Neural progenitor cell (in vitro differentiated cells): ENCODE results near the gene RERG. TPM values are rescaled to one million over a fixed set of nuclear protein-coding genes. Genes with fewer than 3 reads are reported as not detected.
"Not testable (repeated sequence)": the region's sequence is repeated elsewhere in the genome, so short reads cannot be mapped to it uniquely, and the experiment has no call there.

Source experiments
- DNase-seq: peaks from one replicate; pipeline ENCODE4 v3.0.0-alpha.2; 2016; ENCODE audit warnings: low spot score
- H2AFZ ChIP-seq: fragments of 200-600 bp; sonication (generic); replicated peaks from 2 replicates; pipeline ENCODE4 v1.6.1; 2016; ENCODE audit warnings: antibody characterized with exemption
- H3F3A ChIP-seq: fragments of 200-600 bp; sonication (generic); 2 replicates; pipeline ENCODE4 v1.6.1; 2016; ENCODE audit warnings: antibody characterized with exemption, low read depth
- H3K27ac ChIP-seq: fragments of 200-600 bp; sonication (generic); 2 replicates; pipeline ENCODE4 v1.5.1; 2016; ENCODE audit warnings: mild to moderate bottlenecking
- H3K27me3 ChIP-seq: fragments of 200-600 bp; sonication (generic); 2 replicates; pipeline ENCODE4 v1.6.1; 2016; ENCODE audit warnings: mild to moderate bottlenecking, moderate library complexity
- H3K36me3 ChIP-seq: fragments of 200-600 bp; sonication (generic); 2 replicates; pipeline ENCODE4 v1.5.1; 2016
- H3K4me1 ChIP-seq: fragments of 200-600 bp; sonication (generic); 2 replicates; pipeline ENCODE4 v1.6.1; 2016; ENCODE audit warnings: mixed run types
- H3K4me2 ChIP-seq: fragments of 200-600 bp; sonication (generic); 2 replicates; pipeline ENCODE4 v1.6.1; 2016
- H3K4me3 ChIP-seq: fragments of 200-600 bp; sonication (generic); 2 replicates; pipeline ENCODE4 v1.5.1; 2016
- H3K79me2 ChIP-seq: fragments of 200-600 bp; sonication (generic); 2 replicates; pipeline ENCODE4 v1.6.1; 2016; ENCODE audit warnings: low read depth
- H3K9ac ChIP-seq: fragments of 200-600 bp; sonication (generic); 2 replicates; pipeline ENCODE4 v1.6.1; 2016
- H3K9me3 ChIP-seq: fragments of 200-600 bp; sonication (generic); 2 replicates; pipeline ENCODE4 v1.5.1; 2016; ENCODE audit warnings: low read depth
- H4K20me1 ChIP-seq: fragments of 200-600 bp; sonication (generic); 2 replicates; pipeline ENCODE4 v1.6.1; 2016; ENCODE audit warnings: low read depth
- H3K27ac Mint-ChIP-seq: 3 replicates; pipeline ENCODE4 v1.8.0; 2021; ENCODE audit warnings: mixed read lengths
- H3K27me3 Mint-ChIP-seq: 2 replicates; pipeline ENCODE4 v1.8.0; 2022; ENCODE audit warnings: low read depth, mild to moderate bottlenecking, inconsistent platforms, moderate library complexity, mixed read lengths; ENCODE audit not compliant: insufficient read depth
- H3K36me3 Mint-ChIP-seq: 3 replicates; pipeline ENCODE4 v1.8.0; 2021; ENCODE audit warnings: mixed read lengths
- H3K4me1 Mint-ChIP-seq: 3 replicates; pipeline ENCODE4 v1.8.0; 2021; ENCODE audit warnings: mixed read lengths
- H3K4me3 Mint-ChIP-seq: 3 replicates; pipeline ENCODE4 v1.8.0; 2021; ENCODE audit warnings: mild to moderate bottlenecking, moderate library complexity, mixed read lengths
- H3K9me3 Mint-ChIP-seq: 3 replicates; pipeline ENCODE4 v1.8.0; 2020; ENCODE audit warnings: mixed read lengths
- EZH2 ChIP-seq: fragments of 200-600 bp; sonication (generic); IDR thresholded peaks from 2 replicates; pipeline ENCODE4 v1.6.1; 2017; ENCODE audit warnings: antibody characterized with exemption, mild to moderate bottlenecking, moderate library complexity
- EZH2phosphoT487 ChIP-seq: fragments of 200-600 bp; sonication (generic); IDR thresholded peaks from 2 replicates; pipeline ENCODE4 v1.6.1; 2017; ENCODE audit warnings: antibody characterized with exemption
- total RNA-seq: library from RNA; depleted of rRNA; stranded (reverse); fragments of >200 nt; gene quantifications from 2 replicates; pipeline ENCODE4 v1.2.3, GENCODE V29; 2015; ENCODE audit warnings: low replicate concordance
- TF ChIP-seq, protein P1 (sequence below): fragments of 200-600 bp; sonication (generic); IDR thresholded peaks from 2 replicates; pipeline ENCODE4 v1.5.1; 2017; ENCODE audit warnings: antibody characterized with exemption, mild to moderate bottlenecking

The RERG gene
- total RNA-seq, 1 donor from 2014 or later: 0.06 TPM

DNA sequence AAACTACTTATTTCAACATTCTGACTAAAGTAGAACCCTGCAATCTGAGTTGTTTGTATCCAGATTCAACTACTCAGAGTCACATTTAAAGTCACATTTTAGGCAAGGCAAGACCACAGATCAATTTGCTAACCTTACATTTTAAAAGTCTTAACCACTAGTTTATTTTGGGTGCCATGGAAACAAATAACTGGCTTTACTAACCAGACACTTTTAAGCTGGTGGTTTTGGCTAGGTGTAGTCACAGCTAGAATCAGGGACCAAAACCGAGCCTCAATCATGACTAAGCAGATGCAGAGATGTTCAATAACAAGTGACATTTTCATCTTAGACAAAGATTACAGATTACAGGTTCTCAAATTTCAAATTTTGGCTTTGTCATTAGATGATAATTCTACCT, 133.1 kb downstream of the RERG start:
- Mint-ChIP-seq H3K27ac (no peak overlapping the region), H3K4me1 (no peaks in the 10 kb centered on the region)

DNA sequence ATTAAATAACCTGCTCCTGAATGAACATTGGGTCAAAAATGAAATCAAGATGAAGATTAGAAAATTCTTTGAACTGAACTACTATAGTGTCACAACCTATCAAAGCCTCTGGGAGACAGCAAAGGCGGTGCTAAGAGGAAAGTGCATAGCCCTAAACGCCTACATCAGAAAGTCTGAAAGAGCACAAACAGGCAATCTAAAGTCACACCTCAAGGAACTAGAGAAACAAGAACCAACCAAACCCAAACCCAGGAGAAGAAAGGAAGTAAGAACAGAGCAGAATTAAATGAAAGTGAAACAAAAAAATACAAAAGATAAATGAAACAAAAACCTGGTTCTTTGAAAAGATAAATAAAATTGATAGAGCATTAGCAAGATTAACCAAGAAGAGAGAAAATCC, 143.5 kb downstream of the RERG start:
- H3K4me2 ChIP-seq, H3K27ac Mint-ChIP-seq: not testable (repeated sequence)

More for the DNA sequence above, 133.1 kb downstream of the RERG start:
- no peaks in the 10 kb centered on the region for H3K9me3 ChIP-seq
- Mint-ChIP-seq H3K4me3 (no peak overlapping the region), H3K36me3 (no peaks in the 10 kb centered on the region), H3K27me3 (peaks cover 2% of the 10 kb centered on the region), H3K9me3 (no peaks in the 10 kb centered on the region)
- H3K36me3 ChIP-seq: no peaks in the 10 kb centered on the region
- H3K4me1 ChIP-seq: no peaks in the 10 kb centered on the region
- H3K4me3 ChIP-seq: no peak overlapping the region
- H2AFZ ChIP-seq: no peak overlapping the region
- no peaks in the 10 kb centered on the region for H4K20me1 ChIP-seq
- H3K9ac ChIP-seq: no peak overlapping the region
- DNase-seq: no peak
- no peaks in the 10 kb centered on the region for H3K79me2 ChIP-seq
- H3F3A ChIP-seq: no peaks in the 10 kb centered on the region
- TF ChIP-seq, protein P1, sequence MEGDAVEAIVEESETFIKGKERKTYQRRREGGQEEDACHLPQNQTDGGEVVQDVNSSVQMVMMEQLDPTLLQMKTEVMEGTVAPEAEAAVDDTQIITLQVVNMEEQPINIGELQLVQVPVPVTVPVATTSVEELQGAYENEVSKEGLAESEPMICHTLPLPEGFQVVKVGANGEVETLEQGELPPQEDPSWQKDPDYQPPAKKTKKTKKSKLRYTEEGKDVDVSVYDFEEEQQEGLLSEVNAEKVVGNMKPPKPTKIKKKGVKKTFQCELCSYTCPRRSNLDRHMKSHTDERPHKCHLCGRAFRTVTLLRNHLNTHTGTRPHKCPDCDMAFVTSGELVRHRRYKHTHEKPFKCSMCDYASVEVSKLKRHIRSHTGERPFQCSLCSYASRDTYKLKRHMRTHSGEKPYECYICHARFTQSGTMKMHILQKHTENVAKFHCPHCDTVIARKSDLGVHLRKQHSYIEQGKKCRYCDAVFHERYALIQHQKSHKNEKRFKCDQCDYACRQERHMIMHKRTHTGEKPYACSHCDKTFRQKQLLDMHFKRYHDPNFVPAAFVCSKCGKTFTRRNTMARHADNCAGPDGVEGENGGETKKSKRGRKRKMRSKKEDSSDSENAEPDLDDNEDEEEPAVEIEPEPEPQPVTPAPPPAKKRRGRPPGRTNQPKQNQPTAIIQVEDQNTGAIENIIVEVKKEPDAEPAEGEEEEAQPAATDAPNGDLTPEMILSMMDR: no peak
- TF ChIP-seq EZH2phosphoT487 (no peak), EZH2 (no peak)
- no peak overlapping the region for H3K4me2 ChIP-seq
- H3K27me3 ChIP-seq: no peaks in the 10 kb centered on the region
- no peak overlapping the region for H3K27ac ChIP-seq

DNA sequence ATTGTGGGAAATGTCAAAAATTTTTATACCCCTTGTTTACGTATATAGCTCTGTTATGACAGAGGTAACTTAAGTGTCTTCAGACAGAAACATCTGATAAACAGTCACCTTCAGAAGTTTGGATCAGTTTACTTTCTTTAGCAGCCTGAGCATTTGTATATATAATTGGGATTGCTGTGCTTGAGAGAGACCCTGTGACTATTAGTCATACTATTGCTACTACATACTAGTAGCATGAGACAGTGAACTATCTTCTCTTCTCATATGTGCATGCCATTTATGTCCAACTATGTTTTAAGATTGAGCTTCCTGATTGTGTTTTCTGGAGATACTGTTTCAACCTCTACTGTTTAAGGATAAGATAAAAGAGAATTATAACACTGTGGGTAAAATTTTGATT, 146.9 kb downstream of the RERG start:
- Histone ChIP-seq H4K20me1 (no peaks in the 10 kb centered on the region), H3K36me3 (no peaks in the 10 kb centered on the region), H3K4me3 (no peak overlapping the region), H3K79me2 (no peaks in the 10 kb centered on the region), H3K27ac (no peak overlapping the region), H3K4me2 (no peak overlapping the region), H2AFZ (no peak overlapping the region), H3K9ac (no peak overlapping the region), H3K27me3 (no peaks in the 10 kb centered on the region), H3K9me3 (no peaks in the 10 kb centered on the region), H3K4me1 (no peaks in the 10 kb centered on the region), H3F3A (no peaks in the 10 kb centered on the region)
- DNase-seq: no peak
- Mint-ChIP-seq H3K27me3 (peaks cover 3% of the 10 kb centered on the region), H3K9me3 (peaks cover 3% of the 10 kb centered on the region), H3K4me1 (no peaks in the 10 kb centered on the region), H3K36me3 (no peaks in the 10 kb centered on the region), H3K4me3 (no peak overlapping the region), H3K27ac (no peak overlapping the region)
- no peak for TF ChIP-seq EZH2
- TF ChIP-seq, protein P1: no peak
- TF ChIP-seq EZH2phosphoT487: no peak

More for the DNA sequence above, 143.5 kb downstream of the RERG start:
- H3K27me3 ChIP-seq, H3K9ac ChIP-seq, H3K4me3 Mint-ChIP-seq, H3K27ac ChIP-seq, DNase-seq, H4K20me1 ChIP-seq, H2AFZ ChIP-seq, H3K4me1 Mint-ChIP-seq, H3K27me3 Mint-ChIP-seq, H3K79me2 ChIP-seq, H3F3A ChIP-seq, H3K4me3 ChIP-seq, H3K4me1 ChIP-seq, H3K9me3 ChIP-seq, H3K36me3 ChIP-seq, H3K36me3 Mint-ChIP-seq, H3K9me3 Mint-ChIP-seq: not testable (repeated sequence)

DNA sequence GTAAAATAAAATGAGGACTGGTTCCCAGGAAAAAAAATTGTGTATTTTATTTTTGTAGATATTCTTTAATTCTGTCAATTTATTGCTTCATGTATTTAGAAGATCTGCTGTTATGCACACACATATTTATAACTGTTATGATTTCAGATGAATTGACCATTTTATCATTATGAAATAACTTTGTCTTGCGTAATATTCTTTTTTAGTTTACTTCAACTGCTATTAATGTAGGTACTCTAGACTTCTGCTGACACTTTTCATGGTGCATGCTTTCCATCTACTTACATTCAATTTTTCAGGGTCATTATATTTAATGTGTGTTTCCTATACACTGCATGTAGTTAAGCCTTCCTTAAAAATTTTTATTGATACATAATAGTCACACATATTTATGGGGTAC, 162.1 kb downstream of the RERG start:
- H3K36me3 Mint-ChIP-seq: no peaks in the 10 kb centered on the region
- no peaks in the 10 kb centered on the region for H3F3A ChIP-seq
- no peaks in the 10 kb centered on the region for H3K4me1 ChIP-seq
- no peaks in the 10 kb centered on the region for H3K36me3 ChIP-seq
- H3K9ac ChIP-seq: no peak overlapping the region
- H3K27me3 ChIP-seq: no peaks in the 10 kb centered on the region
- no peak for DNase-seq
- no peak overlapping the region for H2AFZ ChIP-seq
- H3K4me3 Mint-ChIP-seq: no peak overlapping the region
- H4K20me1 ChIP-seq: no peaks in the 10 kb centered on the region
- no peak overlapping the region for H3K27ac Mint-ChIP-seq
- no peak overlapping the region for H3K4me3 ChIP-seq
- H3K4me2 ChIP-seq: no peak overlapping the region
- TF ChIP-seq EZH2 (no peak), EZH2phosphoT487 (no peak)
- TF ChIP-seq, protein P1: no peak
- no peaks in the 10 kb centered on the region for H3K9me3 ChIP-seq
- H3K9me3 Mint-ChIP-seq: no peaks in the 10 kb centered on the region
- H3K79me2 ChIP-seq: no peaks in the 10 kb centered on the region
- no peak overlapping the region for H3K27ac ChIP-seq
- H3K4me1 Mint-ChIP-seq: no peaks in the 10 kb centered on the region
- H3K27me3 Mint-ChIP-seq: no peaks in the 10 kb centered on the region

Other genes with a start within 250 kb of the RERG start
- not detected in 2 replicates for gene PDE6H, start 248.4 kb downstream of the RERG start, total RNA-seq
- 3.7 and 5.8 TPM in 2 replicates for gene PTPRO, start 101.1 kb upstream of the RERG start, total RNA-seq